GM12878 (cell line): ENCODE measurements around the gene CHMP6. TPM values are rescaled to one million over a fixed set of nuclear protein-coding genes. Genes with fewer than 3 reads are reported as not detected.

Experiments used
- ATAC-seq: fragments of 200-7000 bp; cut with Tn5 transposase; 3 replicates; pipeline ENCODE4 v1.9.1; 2020; ENCODE audit warnings: mild to moderate bottlenecking, moderate library complexity
- BruUV-seq: library from RNA; stranded (reverse); fragments of 400-500 nt; replicated peaks from 2 replicates; lab custom pipeline; 2021; lab: Mats Ljungman, UMichigan
- CTCF ChIA-PET: fragments of 300-600 bp; sonication (Branson Sonifier 250); formaldehyde crosslinking; extraction: SDS; loops from one replicate; lab custom pipeline; 2021; ENCODE audit warnings: inconsistent platforms; lab: Yijun Ruan, JAX
- POLR2A ChIA-PET: fragments of 350-600 bp; formaldehyde crosslinking; extraction: SDS; loops from one replicate; lab custom pipeline; 2021; ENCODE audit warnings: inconsistent platforms; lab: Charles Lee
- RAD21 ChIA-PET: fragments of 300-600 bp; sonication (Branson Sonifier 250); formaldehyde crosslinking; loops from one replicate; lab custom pipeline; 2023; ENCODE audit warnings: antibody characterized with exemption; ENCODE audit not compliant: unreplicated experiment; lab: Charles Lee
- SMC1A ChIA-PET: fragments of 300-600 bp; sonication (Branson Sonifier 250); formaldehyde crosslinking; loops from one replicate; lab custom pipeline; 2023; ENCODE audit not compliant: unreplicated experiment, uncharacterized antibody; lab: Charles Lee
- DNase-seq: peaks from one replicate; pipeline ENCODE4 v3.0.0-alpha.2; 2011; ENCODE audit warnings: low read depth, low spot score
- FAIRE-seq: peaks from 3 replicates; lab custom pipeline; 2011; peaks lifted over from hg19 to GRCh38; lab: Jason Lieb, UNC
- H2AFZ ChIP-seq: 2 replicates; pipeline ENCODE4 v1.6.0; 2011; ENCODE audit warnings: low read depth, low read length, control low read depth; ENCODE audit not compliant: control insufficient read depth
- H3K27ac ChIP-seq: 2 replicates; pipeline ENCODE4 v1.5.1; 2011; ENCODE audit warnings: control low read depth; ENCODE audit not compliant: control insufficient read depth, insufficient read depth
- H3K27me3 ChIP-seq, 2 experiments: replicated peaks in 1 of 2; 2 replicates each; pipeline versions ENCODE4 v1.6.0 to v1.6.1; 2011; ENCODE audit warnings: low read length in 1 of 2; ENCODE audit not compliant: control insufficient read depth in 2 of 2, insufficient read depth in 2 of 2
- H3K36me3 ChIP-seq, 2 experiments: 2 replicates each; pipeline ENCODE4 v1.5.1; 2011; ENCODE audit warnings: low read length in 1 of 2; ENCODE audit not compliant: control insufficient read depth in 2 of 2, insufficient read depth in 2 of 2
- H3K4me1 ChIP-seq: 2 replicates; pipeline ENCODE4 v1.6.1; 2011; ENCODE audit warnings: mild to moderate bottlenecking, low read length, moderate library complexity, mixed read lengths; ENCODE audit not compliant: control insufficient read depth, insufficient read depth
- H3K4me2 ChIP-seq: 2 replicates; pipeline ENCODE4 v1.6.0; 2011; ENCODE audit warnings: control low read depth; ENCODE audit not compliant: control insufficient read depth, insufficient read depth
- H3K4me3 ChIP-seq: fragments of 200-600 bp; sonication (generic); 2 replicates; pipeline ENCODE4 v1.5.1; 2016
- H3K79me2 ChIP-seq: 2 replicates; pipeline ENCODE4 v1.6.0; 2011; ENCODE audit warnings: low read length; ENCODE audit not compliant: control insufficient read depth, insufficient read depth
- H3K9ac ChIP-seq: 2 replicates; pipeline ENCODE4 v1.8.0; 2011; ENCODE audit warnings: low read length, control low read depth, mixed read lengths; ENCODE audit not compliant: control insufficient read depth, insufficient read depth
- H3K9me3 ChIP-seq: replicated peaks from 3 replicates; pipeline ENCODE4 v1.5.1; 2011; ENCODE audit warnings: mild to moderate bottlenecking, low read length; ENCODE audit not compliant: control insufficient read depth, insufficient read depth
- H4K20me1 ChIP-seq: 2 replicates; pipeline ENCODE4 v1.6.0; 2011; ENCODE audit not compliant: control insufficient read depth, insufficient read depth
- DPF2 ChIP-seq: fragments of 450-650 bp; IDR thresholded peaks from 2 replicates; pipeline ENCODE4 v1.6.1; 2017; ENCODE audit warnings: mild to moderate bottlenecking
- GATAD2B ChIP-seq: fragments of 450-650 bp; conservative IDR thresholded peaks from 2 replicates; pipeline ENCODE4 v1.6.1; 2017; ENCODE audit warnings: low read depth, mild to moderate bottlenecking, moderate library complexity
- IKZF1 ChIP-seq: fragments of 450-650 bp; conservative IDR thresholded peaks from 2 replicates; pipeline ENCODE4 v1.6.1; 2017; ENCODE audit warnings: antibody characterized with exemption, mild to moderate bottlenecking
- NR2F1 ChIP-seq: fragments of 450-650 bp; conservative IDR thresholded peaks from 2 replicates; pipeline ENCODE4 v1.6.1; 2017; ENCODE audit warnings: mild to moderate bottlenecking
- WGBS: methylation state at CpG from one replicate; pipeline ENCODE4 v1.1.6; 2016; ENCODE audit warnings: low lambda C conversion rate; ENCODE audit not compliant: insufficient replicate concordance, insufficient coverage; ENCODE audit errors: missing lambda C conversion rate; 5-methylcytosine and 5-hydroxymethylcytosine counted together
- in situ Hi-C: fragments of 300-500 bp; cut with MboI; formaldehyde crosslinking; loops from 9 replicates; pipeline ENCODE4 v1.14.3; 2018; ENCODE audit warnings: mixed read lengths
- intact Hi-C: fragments of 100-400 bp; cut with micrococcal nuclease; formaldehyde crosslinking; loops from one replicate; pipeline ENCODE4 v1.14.2; 2022; ENCODE audit not compliant: unreplicated experiment
- polyA plus RNA-seq, 11 experiments: library from polyadenylated mRNA; depleted of rRNA in 4 of 11; unstranded in 6 of 11; stranded (reverse) in 5 of 11; fragments of >200 nt; fragmentation: Nextera tagmentation in 4 of 11; fragmentation: Illumina TruSeq in 1 of 11; extraction: Ambion mirVana in 4 of 11; extraction: Trizol in 1 of 11; gene quantifications; 1 replicate in 1 of 11; 2 replicates in 10 of 11; pipeline versions ENCODE4 v1.2.1 to v1.2.3, GENCODE V29; 2011 to 2016; ENCODE audit warnings: inconsistent platforms in 2 of 11, missing spikeins in 2 of 11, low read depth in 1 of 11
- total RNA-seq, 4 experiments: library from RNA; depleted of rRNA in 3 of 4; stranded (reverse); fragments of >200 nt in 3 of 4; fragmentation: Illumina TruSeq in 1 of 4; extraction: Trizol in 1 of 4; gene quantifications; 2 replicates each; pipeline versions ENCODE4 v1.2.1 to v1.2.3, GENCODE V29; 2013 to 2021
- TF ChIP-seq, protein P1 (sequence below): IDR thresholded peaks from 2 replicates; pipeline ENCODE4 v1.6.1; 2012; ENCODE audit warnings: low read depth, low read length, improper control_type of control experiment
- TF ChIP-seq, protein P2 (sequence below): IDR thresholded peaks from 2 replicates; pipeline ENCODE4 v1.6.1; 2012; ENCODE audit warnings: low read length, inconsistent platforms

The CHMP6 gene
- total and polyA plus RNA-seq, 10 of the 15 experiments (the other 5 are each of a cell fraction or from before 2014, with no cell fraction given): 0.21 to 37.9 (median 14.7) TPM

DNA sequence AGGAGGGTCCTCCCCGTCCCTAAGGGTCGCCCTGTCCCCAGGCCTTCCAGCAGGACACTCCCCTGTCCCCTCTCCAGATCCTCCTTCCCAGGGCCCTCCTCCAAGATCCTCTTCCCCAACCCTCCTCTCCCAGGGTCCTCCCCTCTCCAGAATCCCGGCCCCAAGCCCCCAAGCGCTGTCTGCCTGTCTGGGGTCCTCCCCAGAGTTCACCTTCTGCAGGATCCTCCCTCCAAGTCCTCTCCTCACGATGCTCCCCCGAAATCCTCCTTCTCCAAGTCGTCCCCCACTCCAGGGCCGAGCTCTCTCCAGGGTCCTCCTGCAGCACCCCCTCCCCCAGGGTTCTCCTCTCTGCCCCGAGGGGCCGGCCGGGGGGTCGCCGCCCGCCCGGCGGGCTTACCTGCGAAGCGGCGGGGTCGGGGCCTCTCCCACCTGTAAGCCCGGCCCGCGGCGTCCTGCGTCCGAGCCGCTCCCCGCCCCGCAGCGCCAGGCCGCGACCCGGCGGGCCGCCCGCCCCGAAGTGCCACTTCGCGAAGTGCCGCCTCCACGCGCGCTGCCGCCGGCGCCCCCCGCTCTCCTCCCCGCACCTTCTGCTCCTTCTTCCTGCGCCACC, 42.6 kb downstream of the CHMP6 start:
- Histone ChIP-seq H4K20me1 (no peaks in the 10 kb centered on the region), H3K36me3 (no peaks in the 10 kb centered on the region), H3K27me3 (peaks cover 5 to 11% of the 10 kb centered on the region in 2 experiments)
- in situ Hi-C loops: no loop called here
- FAIRE-seq: no peak
- 0 out of 2 replicates have a peak, but pooled peaks have one; percentile 12 for TF ChIP-seq IKZF1
- TF ChIP-seq, protein P1, sequence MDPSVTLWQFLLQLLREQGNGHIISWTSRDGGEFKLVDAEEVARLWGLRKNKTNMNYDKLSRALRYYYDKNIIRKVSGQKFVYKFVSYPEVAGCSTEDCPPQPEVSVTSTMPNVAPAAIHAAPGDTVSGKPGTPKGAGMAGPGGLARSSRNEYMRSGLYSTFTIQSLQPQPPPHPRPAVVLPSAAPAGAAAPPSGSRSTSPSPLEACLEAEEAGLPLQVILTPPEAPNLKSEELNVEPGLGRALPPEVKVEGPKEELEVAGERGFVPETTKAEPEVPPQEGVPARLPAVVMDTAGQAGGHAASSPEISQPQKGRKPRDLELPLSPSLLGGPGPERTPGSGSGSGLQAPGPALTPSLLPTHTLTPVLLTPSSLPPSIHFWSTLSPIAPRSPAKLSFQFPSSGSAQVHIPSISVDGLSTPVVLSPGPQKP: no peak
- TF ChIP-seq, protein P2, sequence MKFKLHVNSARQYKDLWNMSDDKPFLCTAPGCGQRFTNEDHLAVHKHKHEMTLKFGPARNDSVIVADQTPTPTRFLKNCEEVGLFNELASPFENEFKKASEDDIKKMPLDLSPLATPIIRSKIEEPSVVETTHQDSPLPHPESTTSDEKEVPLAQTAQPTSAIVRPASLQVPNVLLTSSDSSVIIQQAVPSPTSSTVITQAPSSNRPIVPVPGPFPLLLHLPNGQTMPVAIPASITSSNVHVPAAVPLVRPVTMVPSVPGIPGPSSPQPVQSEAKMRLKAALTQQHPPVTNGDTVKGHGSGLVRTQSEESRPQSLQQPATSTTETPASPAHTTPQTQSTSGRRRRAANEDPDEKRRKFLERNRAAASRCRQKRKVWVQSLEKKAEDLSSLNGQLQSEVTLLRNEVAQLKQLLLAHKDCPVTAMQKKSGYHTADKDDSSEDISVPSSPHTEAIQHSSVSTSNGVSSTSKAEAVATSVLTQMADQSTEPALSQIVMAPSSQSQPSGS: no peak
- 0 out of 2 replicates have a peak, but pooled peaks have one; percentile 12 for TF ChIP-seq DPF2
- 0 out of 2 replicates have a peak, but pooled peaks have one; percentile 23 for TF ChIP-seq GATAD2B
- 0 out of 2 replicates have a peak, but pooled peaks have one; percentile 34 for TF ChIP-seq NR2F1
- TF ChIP-seq, all 136 proteins: peak for 4
- no peaks in the 10 kb centered on the region for H3K4me1 ChIP-seq
- no peaks in the 10 kb centered on the region for H3K79me2 ChIP-seq
- ChIA-PET SMC1A (no interaction called here), POLR2A (no interaction called here), CTCF (interaction anchor here (1.4 kb wide), 1 partner anchor 450 kb away, joined by 3 read pairs; no protein-coding TSS in a partner anchor), RAD21 (no interaction called here)
- no TSS peak for BruUV-seq
- intact Hi-C loops: no loop called here
- DNase-seq (no peak), ATAC-seq (peak; percentile 60)
- 3% methylated on average over 23 of the region's 49 CpGs for WGBS
- H3K9me3 ChIP-seq: no peaks in the 10 kb centered on the region
- no peak overlapping the region for H2AFZ ChIP-seq
- H3K27ac ChIP-seq: no peak overlapping the region
- H3K9ac ChIP-seq: no peak overlapping the region
- H3K4me3 ChIP-seq: no peak overlapping the region
- peak overlapping the region; percentile 55; the same call in 1 of the 2 replicates for H3K4me2 ChIP-seq
